Stomach (tissue), 4 donors: Measurements from ENCODE around the gene RAB12.

Experiments
- EP300 ChIP-seq: sonication (generic); formaldehyde crosslinking; IDR thresholded peaks from one replicate; pipeline ENCODE4 v1.6.1; 2017; ENCODE audit warnings: antibody characterized with exemption
- POLR2A ChIP-seq, 4 donors: fragments of 450-650 bp; IDR thresholded peaks; one replicate each; pipeline ENCODE4 v1.6.1; 2016; ENCODE audit warnings: antibody characterized with exemption in 4 of 4, control low read depth in 2 of 4, mild to moderate bottlenecking in 1 of 4, moderate library complexity in 1 of 4
- TF ChIP-seq, protein P1 (sequence below), 7 experiments: fragments of 450-650 bp in 4 of 7; fragments of 200-600 bp in 3 of 7; sonication (generic) in 3 of 7; IDR thresholded peaks; one replicate each; pipeline ENCODE4 v1.5.1; 2016 to 2019; ENCODE audit warnings: antibody characterized with exemption in 7 of 7, control low read depth in 2 of 7, mild to moderate bottlenecking in 1 of 7

DNA sequence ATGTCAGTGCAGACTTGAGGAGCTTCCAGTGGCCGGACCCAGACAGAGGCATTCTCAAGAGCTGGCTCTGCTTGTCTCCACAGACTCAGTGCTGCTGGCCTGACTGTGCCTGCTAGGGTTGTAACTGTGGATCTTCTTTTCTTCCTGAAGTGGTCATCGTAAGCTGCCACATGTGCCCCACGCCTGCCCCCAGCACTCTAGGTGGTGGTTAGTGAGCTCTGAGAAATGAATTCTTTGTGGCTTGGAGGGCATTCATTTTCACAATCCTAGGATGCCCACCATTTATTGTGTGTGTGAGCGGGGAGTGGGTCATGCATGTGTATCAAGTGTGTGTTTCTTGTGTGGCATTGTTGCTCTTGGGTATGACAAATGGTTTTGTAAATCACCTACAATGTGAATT is 23.1 kb downstream of the RAB12 start:
- TF ChIP-seq, protein P1, sequence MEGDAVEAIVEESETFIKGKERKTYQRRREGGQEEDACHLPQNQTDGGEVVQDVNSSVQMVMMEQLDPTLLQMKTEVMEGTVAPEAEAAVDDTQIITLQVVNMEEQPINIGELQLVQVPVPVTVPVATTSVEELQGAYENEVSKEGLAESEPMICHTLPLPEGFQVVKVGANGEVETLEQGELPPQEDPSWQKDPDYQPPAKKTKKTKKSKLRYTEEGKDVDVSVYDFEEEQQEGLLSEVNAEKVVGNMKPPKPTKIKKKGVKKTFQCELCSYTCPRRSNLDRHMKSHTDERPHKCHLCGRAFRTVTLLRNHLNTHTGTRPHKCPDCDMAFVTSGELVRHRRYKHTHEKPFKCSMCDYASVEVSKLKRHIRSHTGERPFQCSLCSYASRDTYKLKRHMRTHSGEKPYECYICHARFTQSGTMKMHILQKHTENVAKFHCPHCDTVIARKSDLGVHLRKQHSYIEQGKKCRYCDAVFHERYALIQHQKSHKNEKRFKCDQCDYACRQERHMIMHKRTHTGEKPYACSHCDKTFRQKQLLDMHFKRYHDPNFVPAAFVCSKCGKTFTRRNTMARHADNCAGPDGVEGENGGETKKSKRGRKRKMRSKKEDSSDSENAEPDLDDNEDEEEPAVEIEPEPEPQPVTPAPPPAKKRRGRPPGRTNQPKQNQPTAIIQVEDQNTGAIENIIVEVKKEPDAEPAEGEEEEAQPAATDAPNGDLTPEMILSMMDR (IDR thresholded peaks at IDR 0.05) = no peak
- TF ChIP-seq POLR2A (IDR thresholded peaks at IDR 0.05) (no peak), EP300 (no peak)
